Stimulated activated CD8-positive, alpha-beta memory T cell treated with anti-CD3 and anti-CD28 coated beads, Interleukin-7, amount 100 ng/mL, for 1 hour (primary cell): Measurements from ENCODE around the gene IGSF21.

Source experiments
- DNase-seq, 2 donors: peaks; one replicate each; pipeline ENCODE4 v3.0.0-alpha.2; 2020; ENCODE audit warnings: low read depth in 2 of 2

The IGSF21 gene

GRCh38 chr1:18178111-18178510, 70.5 kb downstream of the IGSF21 start:
- no peak for DNase-seq

- DNase-seq, result no peak
Observed at GRCh38 chr1:18179009-18179408, 71.4 kb downstream of the IGSF21 start.

GRCh38 chr1:18182398-18183160, 75.0 kb downstream of the IGSF21 start:
- DNase-seq, result no peak

- no peak for DNase-seq
Observed at GRCh38 chr1:18183533-18183932, 75.9 kb downstream of the IGSF21 start.

GRCh38 chr1:18187054-18187453, 79.5 kb downstream of the IGSF21 start:
- DNase-seq, result no peak

- no peak for DNase-seq
Observed at GRCh38 chr1:18188820-18189517, 81.4 kb downstream of the IGSF21 start.

- no peak for DNase-seq
Observed at GRCh38 chr1:18190598-18190997, 83.0 kb downstream of the IGSF21 start.

GRCh38 chr1:18191037-18191436, 83.4 kb downstream of the IGSF21 start:
- no peak for DNase-seq

GRCh38 chr1:18191481-18192155, 84.0 kb downstream of the IGSF21 start:
- DNase-seq, result no peak

- DNase-seq, result no peak
Observed at GRCh38 chr1:18192182-18192581, 84.6 kb downstream of the IGSF21 start.

- no peak for DNase-seq
Observed at GRCh38 chr1:18192974-18193373, 85.4 kb downstream of the IGSF21 start.

GRCh38 chr1:18197299-18197698, 89.7 kb downstream of the IGSF21 start:
- DNase-seq, result no peak

GRCh38 chr1:18198260-18198659, 90.7 kb downstream of the IGSF21 start:
- DNase-seq, result no peak

- no peak for DNase-seq
Observed at GRCh38 chr1:18199462-18199861, 91.9 kb downstream of the IGSF21 start.

GRCh38 chr1:18200136-18200717, 92.6 kb downstream of the IGSF21 start:
- DNase-seq, result no peak

GRCh38 chr1:18200918-18201317, 93.3 kb downstream of the IGSF21 start:
- DNase-seq, result no peak

- DNase-seq, result no peak
Observed at GRCh38 chr1:18201997-18202719, 94.6 kb downstream of the IGSF21 start.

- DNase-seq, result no peak
Observed at GRCh38 chr1:18203645-18204044, 96.0 kb downstream of the IGSF21 start.

- DNase-seq, result no peak
Observed at GRCh38 chr1:18204575-18204974, 97.0 kb downstream of the IGSF21 start.

- DNase-seq, result no peak
Observed at GRCh38 chr1:18205319-18205718, 97.7 kb downstream of the IGSF21 start.

GRCh38 chr1:18211764-18212163, 104.2 kb downstream of the IGSF21 start:
- no peak for DNase-seq
